VCaP (cell line): ENCODE measurements around the gene KRT2.

ENCODE experiments used
- H3K27ac ChIP-seq: fragments of 450-650 bp; 2 replicates; pipeline ENCODE4 v1.5.1; 2017
- TF ChIP-seq, protein P1 (sequence below): fragments of 450-650 bp; conservative IDR thresholded peaks from 2 replicates; pipeline ENCODE4 v1.5.1; 2017; ENCODE audit warnings: mild to moderate bottlenecking, moderate library complexity

Gene KRT2

DNA sequence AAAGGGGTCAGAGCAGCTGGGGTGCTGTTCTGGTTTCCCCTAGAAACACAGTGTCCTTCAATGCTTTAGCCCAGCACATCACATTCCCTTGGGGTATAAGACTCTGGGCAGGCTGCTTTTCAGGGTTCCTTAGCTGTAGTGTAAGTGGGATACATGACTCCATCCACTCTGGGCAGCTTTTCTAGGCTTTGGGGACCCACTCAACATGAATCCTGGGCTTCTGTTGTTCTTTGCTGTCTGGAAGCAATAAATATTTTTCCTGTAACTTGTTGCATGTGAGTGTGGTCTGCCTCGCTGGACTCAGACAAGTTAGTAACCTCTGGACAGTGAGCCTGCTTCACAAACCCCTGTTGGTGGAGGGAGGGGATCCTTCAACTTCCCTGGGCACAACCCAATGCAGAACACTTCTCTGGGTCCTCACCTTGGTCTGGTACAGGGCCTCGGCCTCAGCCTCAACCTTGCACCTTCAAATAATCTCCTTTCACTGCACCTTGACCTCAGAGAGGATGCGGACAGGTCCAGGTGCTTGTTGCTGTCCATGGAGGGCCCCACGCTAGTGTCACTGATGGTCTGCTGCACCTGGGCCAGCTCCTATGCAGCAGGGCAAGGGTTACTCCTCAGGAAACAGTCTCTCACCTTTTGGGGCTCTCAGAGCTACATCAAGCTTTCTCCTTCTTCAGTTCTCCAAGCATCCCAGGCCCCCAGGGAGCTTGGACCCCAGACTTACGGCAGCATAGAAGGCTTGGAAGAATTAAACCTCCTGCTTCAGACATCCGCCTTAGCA lies 20.1 kb downstream of the KRT2 start:
- TF ChIP-seq, protein P1, sequence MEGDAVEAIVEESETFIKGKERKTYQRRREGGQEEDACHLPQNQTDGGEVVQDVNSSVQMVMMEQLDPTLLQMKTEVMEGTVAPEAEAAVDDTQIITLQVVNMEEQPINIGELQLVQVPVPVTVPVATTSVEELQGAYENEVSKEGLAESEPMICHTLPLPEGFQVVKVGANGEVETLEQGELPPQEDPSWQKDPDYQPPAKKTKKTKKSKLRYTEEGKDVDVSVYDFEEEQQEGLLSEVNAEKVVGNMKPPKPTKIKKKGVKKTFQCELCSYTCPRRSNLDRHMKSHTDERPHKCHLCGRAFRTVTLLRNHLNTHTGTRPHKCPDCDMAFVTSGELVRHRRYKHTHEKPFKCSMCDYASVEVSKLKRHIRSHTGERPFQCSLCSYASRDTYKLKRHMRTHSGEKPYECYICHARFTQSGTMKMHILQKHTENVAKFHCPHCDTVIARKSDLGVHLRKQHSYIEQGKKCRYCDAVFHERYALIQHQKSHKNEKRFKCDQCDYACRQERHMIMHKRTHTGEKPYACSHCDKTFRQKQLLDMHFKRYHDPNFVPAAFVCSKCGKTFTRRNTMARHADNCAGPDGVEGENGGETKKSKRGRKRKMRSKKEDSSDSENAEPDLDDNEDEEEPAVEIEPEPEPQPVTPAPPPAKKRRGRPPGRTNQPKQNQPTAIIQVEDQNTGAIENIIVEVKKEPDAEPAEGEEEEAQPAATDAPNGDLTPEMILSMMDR: no peak
- no peak overlapping the region for H3K27ac ChIP-seq

DNA sequence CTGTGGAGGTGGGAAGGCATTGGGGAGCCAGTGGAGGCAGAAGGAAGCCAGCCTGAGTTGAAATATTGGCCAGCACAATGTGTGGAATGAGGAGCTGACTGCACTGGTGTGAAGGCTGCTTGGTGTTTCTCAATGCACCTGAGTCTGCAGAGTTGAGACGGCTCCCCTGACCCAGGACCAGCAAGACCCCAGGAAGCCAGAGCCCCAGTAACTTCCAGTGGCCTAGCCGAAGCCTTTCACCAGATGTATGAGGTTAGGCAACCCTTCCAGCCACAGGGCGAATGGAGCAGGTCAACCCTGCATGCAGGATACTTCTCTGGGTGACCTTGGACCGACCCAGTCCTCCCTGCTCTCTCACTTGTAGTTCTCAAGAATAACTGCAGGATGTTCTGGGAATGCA lies 20.7 kb downstream of the KRT2 start:
- H3K27ac ChIP-seq: no peak overlapping the region
- TF ChIP-seq, protein P1: no peak

DNA sequence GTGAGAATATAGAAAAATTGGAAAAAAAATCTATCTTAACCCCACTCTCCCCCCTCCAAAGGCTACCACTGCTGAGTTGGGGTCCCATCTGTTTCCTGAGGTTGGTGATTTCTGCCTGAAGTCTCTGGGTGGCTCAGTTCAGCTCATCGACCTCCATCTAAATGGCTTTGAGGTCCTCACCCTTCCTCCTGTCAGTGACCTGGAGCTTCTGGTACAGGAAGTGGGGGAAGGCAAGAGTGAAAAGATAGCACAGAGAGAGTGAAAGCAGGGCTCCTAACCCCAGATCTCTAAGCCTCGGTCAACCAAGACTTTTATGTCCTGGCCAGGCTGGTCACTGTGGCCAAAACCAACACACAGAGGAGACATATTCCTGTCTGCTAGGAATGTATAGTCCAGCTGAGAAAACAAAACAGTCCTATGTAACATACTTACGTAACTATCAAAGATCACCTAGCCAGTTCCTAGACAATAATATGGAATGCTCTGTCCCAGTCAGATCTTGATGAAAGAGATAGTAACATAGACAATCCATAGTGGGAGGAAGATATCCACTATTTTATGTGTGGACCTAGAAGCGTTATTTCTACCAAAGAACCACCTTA lies 21.3 kb downstream of the KRT2 start:
- TF ChIP-seq, protein P1: no peak
- no peak overlapping the region for H3K27ac ChIP-seq

DNA sequence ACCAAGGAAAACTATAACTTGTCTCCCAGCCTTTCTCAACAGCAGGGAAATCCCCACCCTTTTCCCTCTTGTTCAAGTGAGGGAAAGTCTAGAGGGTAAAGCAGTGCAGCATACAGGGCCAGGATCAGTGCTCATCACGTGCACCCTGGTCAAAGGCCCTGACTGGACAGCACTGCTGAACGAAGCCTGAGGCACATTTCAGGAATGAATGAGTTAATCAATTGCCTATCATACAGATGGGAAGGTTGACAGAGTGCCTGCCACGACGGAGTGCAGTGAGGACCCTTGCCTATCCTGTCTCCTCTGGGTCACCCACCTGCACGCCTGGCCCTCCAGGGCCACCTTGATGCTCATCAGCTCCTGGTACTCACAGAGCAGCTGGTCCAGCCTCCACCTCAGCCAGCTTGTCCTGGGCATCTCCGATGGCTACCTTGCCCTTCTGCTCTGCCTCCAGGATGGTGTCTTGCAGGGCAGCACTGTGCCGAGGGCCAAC lies 22.0 kb downstream of the KRT2 start:
- TF ChIP-seq, protein P1: no peak
- H3K27ac ChIP-seq: no peak overlapping the region

DNA sequence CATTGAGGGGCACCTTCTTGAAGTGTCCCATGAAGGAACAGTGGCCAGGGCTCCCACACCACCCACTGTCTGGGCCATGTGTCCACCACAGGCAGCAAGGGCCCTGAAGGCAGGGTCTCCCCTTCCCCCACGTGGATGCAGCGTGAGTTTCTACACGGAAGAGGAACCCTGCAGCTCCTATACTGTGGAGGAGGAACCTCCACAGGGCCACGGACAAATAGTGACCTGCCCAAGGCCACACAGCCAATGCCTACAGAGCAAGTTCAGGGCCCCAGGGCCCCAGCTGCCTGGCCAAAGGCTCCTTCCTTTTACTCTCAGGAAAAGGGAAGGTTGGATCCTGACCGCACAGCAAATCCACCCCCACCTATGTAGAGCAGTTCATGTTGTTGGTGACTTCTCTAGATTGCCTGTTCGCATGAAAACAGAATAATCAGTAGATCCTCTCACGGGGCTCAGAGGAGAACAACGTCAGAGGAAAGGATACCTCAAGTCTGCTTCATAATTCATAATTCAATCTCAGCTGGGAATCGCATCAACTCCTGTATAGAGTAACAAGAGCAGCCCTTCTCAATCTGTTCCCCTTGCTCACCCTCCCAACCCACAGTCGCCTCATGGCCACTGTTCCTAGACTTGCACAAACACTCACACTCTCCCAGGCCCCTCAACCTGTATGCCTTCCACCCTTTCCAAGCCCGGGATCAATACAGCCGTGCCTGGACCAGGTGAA lies 22.6 kb downstream of the KRT2 start:
- TF ChIP-seq, protein P1: no peak
- H3K27ac ChIP-seq: no peak overlapping the region

DNA sequence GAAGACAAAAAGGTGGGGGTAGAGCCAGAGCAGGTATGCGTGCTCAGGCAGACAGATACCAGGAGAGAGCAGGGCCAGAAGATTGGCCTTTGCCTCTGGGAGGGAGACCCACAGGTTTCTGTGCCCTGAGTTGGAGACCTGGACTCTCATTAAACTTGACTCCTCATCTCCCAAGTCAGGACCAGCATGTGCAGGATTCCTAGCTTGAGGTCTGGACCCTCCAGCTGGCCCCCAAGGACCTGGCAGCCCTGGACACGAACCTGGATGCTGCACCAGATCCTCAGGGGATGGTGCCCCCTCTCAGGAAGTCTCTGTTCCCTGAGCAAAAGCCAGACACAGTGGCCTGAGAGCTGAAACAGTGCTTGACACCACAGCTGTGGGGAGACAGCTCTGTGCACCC lies 23.2 kb downstream of the KRT2 start:
- TF ChIP-seq, protein P1: no peak

DNA sequence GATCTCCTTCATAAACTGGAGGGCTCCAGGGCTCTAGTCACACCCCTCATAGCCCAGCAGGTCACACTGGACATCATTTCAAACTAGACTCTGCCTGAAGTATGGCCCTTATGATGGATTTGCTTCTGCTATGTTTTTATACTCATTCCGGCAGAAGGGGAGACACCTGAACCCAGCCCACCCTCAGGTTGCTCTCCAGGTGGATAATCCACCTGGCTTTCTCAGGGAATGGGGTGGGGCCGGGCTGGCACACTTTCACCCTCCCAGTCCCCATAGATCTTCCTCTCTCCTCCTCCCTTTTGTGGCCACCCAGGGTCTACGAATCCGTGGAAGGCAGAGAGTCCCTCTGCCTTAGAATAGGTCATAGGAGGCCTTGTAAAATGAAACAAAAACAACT lies 23.9 kb downstream of the KRT2 start:
- H3K27ac ChIP-seq: no peak overlapping the region
- TF ChIP-seq, protein P1: no peak

More for the DNA sequence above, 23.2 kb downstream of the KRT2 start:
- no peak overlapping the region for H3K27ac ChIP-seq
